Left lobe of liver (tissue), 2 donors: ENCODE results near the gene MINK1. TPM values are rescaled to one million over a fixed set of nuclear protein-coding genes. Genes with fewer than 3 reads are reported as not detected.
"Not testable (repeated sequence)": the region's sequence is repeated elsewhere in the genome, so short reads cannot be mapped to it uniquely, and the experiment has no call there.

Experiments
- ATAC-seq: fragments of 200-7000 bp; cut with Tn5 transposase; one replicate; pipeline ENCODE4 v1.9.1; 2020; ENCODE audit warnings: mild to moderate bottlenecking, moderate library complexity
- DNase-seq: peaks from one replicate; pipeline ENCODE4 v3.0.0-alpha.2; 2020; ENCODE audit warnings: low spot score
- total RNA-seq: library from RNA; stranded (reverse); gene quantifications from one replicate; pipeline ENCODE4 v1.2.1, GENCODE V29; 2021
- donor health status: DM: no; HTN: no; CAD: no; lungs with moderate emphysema.
- donor health status: DM: no; HTN: yes; CAD: no.

Gene MINK1
- total RNA-seq, 1 donor from 2014 or later = 34.1 TPM

DNA sequence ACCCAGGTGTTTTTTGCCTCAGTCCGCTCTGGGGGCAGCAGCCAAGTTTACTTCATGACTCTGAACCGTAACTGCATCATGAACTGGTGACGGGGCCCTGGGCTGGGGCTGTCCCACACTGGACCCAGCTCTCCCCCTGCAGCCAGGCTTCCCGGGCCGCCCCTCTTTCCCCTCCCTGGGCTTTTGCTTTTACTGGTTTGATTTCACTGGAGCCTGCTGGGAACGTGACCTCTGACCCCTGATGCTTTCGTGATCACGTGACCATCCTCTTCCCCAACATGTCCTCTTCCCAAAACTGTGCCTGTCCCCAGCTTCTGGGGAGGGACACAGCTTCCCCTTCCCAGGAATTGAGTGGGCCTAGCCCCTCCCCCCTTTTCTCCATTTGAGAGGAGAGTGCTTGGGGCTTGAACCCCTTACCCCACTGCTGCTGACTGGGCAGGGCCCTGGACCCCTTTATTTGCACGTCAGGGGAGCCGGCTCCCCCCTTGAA is 64.1 kb downstream of the MINK1 start:
- DNase-seq (no peak), ATAC-seq (no peak)

DNA sequence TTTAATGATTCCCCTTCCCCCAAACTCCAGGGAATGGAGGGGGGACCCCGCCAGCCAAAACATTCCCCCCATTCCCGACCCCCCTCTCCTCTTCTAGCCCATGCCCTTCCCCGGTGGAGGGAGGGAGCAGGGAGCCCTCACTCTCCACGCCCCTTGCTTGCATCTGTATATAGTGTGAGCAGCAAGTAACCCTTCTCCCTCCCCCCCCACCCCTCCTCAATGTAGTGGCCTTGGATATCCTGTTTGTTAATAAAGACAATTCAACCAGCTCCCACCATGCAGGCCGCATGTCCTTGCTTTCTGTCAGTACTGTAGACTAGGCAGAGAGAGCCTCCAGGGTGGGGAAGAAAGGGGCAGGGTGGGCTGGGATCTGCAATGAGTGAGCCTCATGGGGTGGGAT is 64.6 kb downstream of the MINK1 start:
- ATAC-seq (no peak), DNase-seq (no peak)

DNA sequence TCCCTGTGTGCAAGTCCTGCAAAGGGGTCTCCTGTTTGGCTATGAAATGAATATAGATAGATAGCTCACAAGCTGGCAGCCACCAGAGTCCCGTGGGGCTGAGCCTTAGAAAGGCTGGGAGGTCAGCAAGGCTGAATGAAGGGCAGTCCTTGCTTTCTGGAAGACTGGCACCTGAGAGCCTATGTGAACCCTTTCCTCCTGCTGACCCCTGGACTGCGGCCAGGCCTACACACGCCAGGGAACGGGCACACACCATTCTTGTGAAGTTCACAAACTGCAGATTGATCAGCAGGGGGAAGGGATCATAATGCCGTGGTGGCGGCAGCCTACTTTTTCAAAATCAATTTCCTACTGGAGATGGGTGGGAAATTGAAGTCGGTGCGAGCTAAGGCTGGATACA is 65.2 kb downstream of the MINK1 start:
- ATAC-seq (peak; percentile 65), DNase-seq (peak; percentile 88)

DNA sequence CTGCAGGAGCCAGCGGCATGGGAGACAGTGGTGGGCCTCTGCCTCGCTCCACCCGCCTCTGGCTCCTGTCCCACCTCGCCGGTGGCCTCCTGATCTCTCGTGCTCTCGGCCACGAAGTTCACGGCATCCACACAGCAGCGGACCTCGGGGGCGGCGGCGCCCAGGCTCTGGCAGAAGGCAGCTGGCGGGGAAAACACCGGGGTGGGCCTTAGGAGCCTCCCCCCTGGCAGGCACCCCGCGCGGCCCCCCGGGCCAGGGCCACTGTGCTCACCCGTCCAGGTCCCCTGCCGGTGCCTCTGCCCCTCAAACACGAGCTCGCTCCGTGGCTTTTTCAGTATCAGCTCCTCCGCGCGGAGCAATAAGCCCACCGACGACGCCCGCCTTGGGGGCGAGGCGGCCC is 65.8 kb downstream of the MINK1 start:
- DNase-seq (peak; percentile 65), ATAC-seq (peak; percentile 16)

DNA sequence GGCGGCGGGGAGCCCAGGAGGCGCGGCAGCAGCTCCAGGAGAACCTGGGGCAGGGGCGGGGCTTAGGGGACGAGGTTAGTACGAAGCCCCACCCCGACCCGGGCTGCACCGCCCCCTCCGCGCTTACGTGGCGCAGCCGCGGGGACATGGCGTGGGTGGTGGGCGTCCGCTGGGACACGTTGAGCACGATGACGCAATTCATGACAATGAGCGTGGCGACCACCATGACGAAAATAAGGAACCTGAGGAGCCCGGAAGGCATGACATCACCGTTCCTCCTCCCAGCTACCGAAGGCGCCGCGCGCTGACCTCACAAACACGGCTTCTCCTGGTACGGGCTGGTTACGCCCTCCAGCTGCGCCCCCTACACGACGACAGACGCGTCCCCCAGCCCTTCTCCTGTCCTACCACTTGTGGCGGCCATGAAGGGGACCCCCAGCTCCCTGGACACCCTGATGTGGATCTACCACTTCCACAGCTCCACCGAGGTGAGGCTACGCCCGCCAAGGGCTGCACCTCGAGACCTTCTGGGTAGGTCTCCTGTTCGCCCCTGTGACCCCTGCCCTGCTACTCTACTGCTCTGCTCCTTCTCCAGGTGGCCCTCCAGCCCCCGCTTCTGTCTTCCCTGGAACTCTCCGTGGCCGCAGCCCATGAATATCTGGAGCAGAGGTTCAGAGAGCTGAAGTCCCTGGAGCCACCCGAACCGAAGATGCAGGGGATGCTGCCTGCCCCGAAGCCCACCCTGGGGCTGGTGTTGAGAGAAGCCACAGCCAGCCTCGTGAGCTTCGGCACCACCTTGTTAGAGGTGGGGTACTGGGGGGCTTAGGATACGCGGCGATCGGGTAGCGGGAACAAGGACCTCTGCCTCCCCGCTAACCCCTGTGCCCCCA is 66.4 kb downstream of the MINK1 start, which contains the start of gene C17orf107:
Gene C17orf107 (plus strand): TSS at position 196 of the 890 bp plus-strand sequence. CDS start 227 bp downstream, at position 423.
- ATAC-seq (peak; percentile 78), DNase-seq (peak; percentile 89)

DNA sequence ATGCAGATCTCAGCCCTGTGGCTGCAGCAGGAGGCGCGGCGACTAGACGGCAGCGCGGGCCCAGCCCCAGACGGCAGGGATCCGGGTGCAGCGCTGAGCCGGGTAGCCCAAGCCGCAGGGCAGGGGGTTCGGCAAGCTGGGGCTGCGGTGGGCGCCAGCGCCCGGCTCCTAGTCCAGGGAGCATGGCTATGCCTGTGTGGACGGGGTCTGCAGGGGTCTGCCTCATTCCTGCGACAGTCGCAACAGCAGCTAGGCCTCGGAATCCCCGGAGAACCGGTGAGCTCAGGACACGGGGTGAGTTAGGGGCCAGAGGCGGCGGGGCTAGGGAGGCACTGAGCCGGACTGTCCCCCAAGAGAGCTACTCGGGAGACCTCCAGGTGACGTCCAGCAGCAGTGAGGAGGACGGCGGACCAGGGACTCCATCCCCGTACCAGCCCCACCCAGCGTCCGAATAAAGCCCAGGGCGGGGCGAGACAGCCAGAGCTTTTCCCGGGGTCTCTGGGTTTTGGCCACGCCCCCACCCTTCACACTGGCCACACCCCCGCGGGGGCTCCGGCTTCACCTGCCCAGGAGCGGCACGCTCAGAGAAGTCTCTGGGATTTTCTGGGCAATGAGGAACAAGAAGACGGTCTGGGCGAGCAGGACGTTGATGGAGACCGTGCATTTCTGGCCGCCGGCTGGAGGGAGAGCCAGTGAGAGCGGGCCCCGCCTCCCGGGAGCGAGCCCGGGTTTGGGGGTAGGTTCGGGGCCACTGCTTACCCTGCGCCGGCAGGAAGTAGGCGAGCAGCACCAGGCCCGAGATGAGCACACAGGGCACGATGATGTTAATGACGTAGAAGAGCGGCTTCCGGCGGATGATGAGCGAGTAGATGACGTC is 67.3 kb downstream of the MINK1 start:
- ATAC-seq = no peak
- no peak for DNase-seq

DNA sequence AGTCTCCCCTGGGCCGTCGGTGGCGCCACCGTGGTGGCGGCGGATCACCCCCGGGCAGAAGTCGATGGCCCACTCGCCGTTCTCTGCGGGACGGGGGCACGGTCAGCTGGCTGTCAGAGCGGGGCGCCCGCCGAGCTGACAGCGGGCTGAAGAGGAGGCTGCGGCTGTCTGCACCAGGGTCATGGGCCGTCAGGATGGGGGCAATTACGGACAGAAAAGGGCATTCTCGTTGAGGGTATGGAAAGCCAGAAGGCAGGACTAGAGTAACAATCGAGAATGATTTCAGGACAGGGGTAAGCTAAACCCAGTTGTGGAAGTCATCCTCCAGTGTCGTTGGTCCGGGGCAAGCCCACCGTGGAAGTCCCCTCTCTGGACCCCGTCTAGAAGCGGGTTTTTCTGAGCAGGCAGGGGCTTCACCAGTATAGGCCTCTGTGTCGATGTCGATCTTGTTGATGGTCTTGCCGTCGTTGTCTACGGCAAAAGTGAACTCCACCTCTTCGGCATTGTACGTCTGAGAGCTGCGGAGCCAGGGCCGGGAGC is 68.0 kb downstream of the MINK1 start:
- no peak for ATAC-seq

DNA sequence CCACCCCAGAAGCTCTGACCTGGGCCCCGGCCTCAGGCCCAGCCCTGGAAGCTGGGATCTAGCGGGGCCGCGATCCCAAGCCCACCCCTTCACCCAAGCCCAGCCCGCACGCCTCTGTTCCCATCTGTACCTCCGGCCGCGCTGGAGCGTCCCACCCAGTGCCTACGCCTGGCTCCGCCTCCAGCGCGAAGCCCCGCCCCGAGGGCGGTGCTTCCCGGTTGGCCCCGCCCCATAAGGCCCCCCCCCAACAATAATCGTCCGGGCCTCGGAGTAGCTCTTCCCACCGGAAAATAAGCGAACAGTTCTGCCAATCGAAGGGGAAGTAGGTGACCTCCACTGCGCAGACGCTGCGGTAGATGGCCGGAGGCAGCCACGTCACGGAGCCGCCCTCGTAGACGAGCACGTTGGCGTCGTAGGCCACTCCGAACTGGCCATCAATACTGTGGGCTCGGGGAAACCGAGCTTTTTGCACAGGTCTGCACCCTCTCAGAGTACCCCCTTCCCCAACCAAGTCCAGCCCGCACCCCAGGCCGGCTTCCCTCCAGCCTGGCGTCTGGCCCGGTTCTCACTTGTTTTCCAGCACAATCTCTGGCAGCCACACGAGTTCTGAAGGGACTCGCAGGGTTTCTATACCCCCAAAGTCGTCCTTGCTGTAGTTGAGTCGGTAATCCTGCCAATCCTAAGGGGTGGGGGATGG is 68.7 kb downstream of the MINK1 start:
- peak; percentile 60 for DNase-seq
- ATAC-seq = no peak

More for the DNA sequence above, 68.0 kb downstream of the MINK1 start:
- no peak for DNase-seq

DNA sequence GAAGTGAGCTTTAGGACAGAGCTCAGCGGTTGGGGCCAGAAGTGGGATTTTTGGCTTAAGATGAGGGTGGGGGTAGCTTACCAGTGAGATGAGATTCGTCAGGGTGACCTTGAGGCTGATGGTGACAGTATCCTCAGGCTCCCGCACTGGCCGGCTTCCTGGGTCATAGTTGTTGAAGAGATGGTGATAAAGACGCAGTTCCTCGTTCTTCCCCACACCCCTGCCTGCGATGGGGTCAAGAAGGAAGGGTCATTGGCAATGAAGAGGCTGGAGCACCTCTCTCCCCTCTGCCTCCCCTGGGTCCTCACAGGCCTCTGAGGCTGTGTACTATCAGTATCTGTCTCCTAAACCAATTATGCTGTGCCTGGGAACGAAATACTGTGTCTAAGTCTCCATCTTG is 69.4 kb downstream of the MINK1 start:
- no peak for ATAC-seq
- DNase-seq = no peak

DNA sequence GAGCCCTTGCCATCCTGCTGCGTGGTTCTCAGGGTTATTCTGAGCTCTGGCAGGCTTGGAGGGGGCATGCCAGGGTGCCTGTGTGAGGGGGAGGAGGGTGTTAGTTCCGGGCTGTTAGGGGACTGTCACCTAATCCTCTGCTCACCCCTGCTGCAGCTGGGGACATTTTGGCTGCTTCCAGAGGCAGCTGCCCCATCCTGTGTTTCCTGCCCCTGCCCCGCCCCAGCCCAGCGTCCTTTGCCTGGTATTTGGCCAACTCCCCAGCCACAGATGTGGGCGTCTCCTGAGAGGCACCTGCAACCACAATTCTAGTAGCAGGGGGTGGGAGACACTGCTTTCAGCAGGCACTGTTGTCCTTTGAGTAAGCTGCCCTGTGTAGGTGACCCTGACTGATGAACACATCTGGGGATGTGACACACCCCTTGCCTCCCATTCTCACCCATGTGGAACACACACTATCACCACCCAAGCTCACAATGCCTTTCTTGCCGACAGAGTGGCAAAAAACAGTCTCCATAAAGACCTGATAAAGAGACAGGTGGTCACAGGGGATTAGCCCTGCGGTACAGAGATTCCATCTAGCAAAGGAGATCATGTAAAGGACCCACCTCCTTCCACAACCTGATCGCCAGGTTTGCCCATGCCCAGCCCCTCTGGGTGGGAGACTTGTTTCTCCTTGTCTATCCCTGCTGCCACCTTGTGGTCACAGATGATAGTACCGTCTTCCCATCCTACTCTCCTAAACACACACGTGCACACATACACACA is 70.1 kb downstream of the MINK1 start, which contains the start of gene CHRNE:
Gene CHRNE (minus strand): TSS at position 48 of the 768 bp plus-strand sequence. CDS start 35 bp downstream, at position 13.
- ATAC-seq (peak; percentile 59), DNase-seq (peak; percentile 80)

DNA sequence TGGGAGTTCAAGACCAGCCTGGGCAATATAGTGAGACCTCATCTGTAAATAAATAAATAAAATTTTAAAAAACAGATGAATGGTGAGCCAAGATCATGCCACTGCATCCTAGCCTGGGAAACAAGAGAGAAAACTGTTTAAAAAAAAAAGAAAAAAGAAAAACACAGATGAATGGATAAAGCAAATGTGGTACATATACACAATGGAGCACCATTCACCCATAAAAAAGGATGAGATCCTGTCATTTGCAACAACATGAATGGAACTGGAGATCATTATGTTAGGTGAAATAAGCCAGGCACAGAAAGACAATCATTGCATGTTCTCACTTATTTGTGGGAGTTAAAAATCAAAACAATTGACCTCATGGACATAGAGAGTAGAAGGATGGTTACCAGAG is 73.5 kb downstream of the MINK1 start:
- not testable (repeated sequence) for DNase-seq

DNA sequence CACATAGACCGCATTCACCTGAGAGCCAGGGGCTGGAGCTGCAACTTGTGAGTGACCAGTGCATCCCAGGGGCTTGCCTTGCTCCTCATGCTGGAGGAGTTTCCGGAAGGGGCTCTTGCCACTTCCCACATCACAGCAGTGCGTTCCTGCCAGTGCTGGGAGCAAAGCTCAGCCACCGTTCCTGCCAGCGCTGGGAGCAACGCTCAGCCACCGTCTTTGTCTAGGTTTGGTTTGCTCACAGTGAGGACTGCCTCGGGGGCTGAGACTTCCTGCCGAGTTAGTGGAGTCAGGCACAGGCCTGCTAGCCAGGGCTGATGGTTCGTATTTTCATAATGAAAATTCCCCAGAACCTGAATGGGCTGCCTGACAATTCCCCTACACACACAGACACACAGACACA is 75.2 kb downstream of the MINK1 start:
- ATAC-seq (peak; percentile 74), DNase-seq (peak; percentile 72)

More for the DNA sequence above, 73.5 kb downstream of the MINK1 start:
- not testable (repeated sequence) for ATAC-seq

DNA sequence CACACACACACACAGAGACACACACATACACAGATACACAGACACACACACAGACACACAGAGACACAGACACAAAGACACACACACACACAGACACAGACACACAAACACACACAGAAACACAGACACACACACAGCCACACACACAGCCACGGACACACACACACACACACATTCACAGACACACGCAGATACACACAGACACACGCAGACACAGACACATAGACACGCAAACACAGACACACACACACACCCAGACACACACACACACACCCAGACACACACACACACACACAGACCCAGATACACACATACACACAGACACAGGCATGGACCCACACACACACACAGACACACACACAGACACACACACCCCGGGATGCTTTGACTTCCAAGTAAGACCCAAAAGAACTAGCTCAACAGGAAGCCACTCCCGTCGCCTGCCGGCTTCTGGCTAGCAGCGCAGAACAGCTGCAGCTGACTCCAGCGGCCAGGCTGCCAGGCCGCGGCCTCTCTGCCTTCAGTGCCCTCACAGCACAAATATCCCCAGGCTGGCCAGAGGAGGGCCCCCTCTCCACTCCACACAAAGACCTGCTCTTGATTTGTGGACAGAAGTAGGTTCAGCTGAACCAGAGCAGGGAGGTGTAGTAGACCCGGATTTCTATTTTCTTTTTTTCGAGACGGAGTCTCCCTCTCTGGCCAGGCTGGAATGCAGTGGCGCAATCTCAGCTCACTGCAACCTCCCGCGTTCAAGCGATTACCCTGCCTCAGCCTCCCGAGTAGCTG is 75.8 kb downstream of the MINK1 start:
- ATAC-seq (peak; percentile 93), DNase-seq (peak; percentile 90)

DNA sequence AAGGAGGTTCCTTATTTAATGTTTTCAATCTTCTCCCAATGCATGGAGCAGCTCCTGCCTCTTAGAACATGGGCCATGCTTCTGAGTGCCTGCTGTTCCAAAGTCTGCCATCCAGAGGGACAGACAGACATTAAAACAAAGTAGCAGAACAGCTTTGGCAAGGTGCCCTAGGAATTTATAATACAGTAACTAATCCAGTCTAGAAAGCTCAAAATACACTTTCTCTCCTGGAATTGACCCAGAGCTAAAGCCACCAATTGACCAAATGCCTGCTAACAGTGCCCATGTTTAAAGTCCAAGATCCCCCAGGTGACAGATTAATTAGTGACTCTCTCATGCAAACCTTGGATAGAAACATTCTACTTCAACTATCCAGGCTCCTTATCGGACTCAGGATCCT is 80.9 kb downstream of the MINK1 start:
- DNase-seq (no peak), ATAC-seq (peak; percentile 58)

DNA sequence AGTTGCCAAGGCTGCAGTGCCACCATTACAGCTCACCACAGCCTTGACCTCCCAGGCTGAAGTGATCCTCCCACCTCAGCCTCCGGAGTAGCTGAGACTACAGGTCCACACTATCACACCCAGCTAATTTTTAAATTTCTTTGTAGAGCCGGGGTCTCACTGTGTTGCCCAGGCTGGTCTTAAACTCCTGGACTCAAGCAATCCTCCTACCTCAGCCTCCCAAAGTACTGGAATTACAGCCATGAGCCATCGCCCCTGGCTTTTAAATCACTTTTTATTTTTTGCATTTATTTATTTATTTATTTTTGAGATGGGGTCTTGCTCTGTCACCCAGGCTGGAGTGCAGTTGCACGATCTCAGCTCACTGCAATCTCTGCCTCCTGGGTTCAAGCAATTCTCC is 81.4 kb downstream of the MINK1 start:
- DNase-seq, ATAC-seq: not testable (repeated sequence)

DNA sequence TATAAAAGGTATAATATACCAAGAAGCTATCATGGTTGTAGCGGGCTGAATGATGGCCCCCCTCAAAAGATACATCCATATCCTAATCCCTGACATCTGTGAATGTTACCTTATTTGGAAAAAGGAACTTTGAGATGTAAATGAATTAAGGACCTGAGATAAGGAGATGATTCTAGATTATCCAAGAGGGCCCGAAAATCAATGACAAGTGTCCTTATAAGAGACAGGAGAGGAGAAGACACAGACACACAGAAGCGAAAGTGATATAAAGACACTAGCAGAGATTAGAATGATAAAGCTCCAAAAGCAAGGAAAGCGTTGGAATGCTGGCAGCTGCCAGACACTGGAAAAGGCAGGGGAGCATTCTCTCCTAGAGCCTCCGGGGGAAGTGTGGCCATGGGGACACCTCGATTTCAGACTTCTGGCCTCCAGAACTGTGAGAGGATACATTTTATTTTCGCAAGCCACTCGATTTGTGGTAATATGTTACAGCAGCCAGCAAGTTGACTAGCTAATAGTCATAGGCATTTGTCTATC is 86.4 kb downstream of the MINK1 start:
- peak; percentile 35 for ATAC-seq
- no peak for DNase-seq

DNA sequence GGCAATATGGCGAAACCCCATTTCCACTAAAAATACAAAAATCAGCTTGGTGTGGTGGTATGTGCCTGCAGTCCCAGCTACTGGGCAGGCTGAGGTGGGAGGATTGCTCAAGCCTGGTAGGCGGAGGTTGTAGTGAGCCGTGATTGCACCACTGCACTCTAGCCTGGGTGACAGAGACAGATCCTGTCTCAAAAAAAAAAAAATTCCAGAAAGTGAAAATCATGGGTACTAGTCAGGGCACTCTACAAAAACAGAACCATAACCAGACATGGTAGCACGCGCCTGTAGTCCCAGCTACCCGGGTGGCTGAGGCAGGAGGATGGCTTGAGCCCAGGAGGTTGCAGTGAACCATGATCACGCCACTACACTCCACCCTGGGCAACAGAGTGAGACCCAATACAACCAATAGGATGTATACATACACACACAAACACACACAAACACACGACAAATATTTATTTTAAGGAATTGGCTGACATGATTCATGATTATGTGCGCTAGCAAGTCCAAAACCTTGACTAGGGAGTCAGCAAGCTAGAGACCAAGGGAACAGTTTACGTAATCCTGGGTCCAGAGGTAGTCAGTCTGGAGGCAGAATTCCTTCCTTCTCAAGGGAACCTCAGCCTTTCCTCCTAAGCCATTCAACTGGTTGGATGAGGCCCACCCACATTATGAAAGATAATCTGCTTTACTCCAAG is 87.4 kb downstream of the MINK1 start:
- DNase-seq (peak; percentile 85), ATAC-seq (peak; percentile 89)

DNA sequence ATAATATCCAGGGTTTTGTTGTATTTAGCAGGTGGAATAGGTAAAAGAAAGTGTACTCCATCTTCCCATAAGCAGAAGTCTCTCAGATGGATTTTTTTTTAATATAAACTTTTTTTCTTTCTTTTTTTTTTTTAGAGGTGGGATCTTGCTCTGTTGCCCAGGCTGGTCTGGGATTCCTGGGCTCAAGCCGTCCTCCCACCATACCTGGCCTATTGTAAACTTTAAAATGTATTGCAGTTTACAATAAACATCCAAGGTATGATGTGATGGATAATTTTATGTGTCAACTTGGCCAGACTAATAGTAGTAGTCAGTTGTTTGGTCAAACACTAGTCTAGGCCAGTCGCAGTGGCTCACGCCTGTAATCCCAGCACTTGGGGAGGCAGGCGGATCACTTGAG is 88.2 kb downstream of the MINK1 start:
- no peak for ATAC-seq
- DNase-seq = no peak
